DOHH2 (cell line): ENCODE measurements around the gene API5.

ENCODE experiments used
- H3F3A ChIP-seq: fragments of 200-600 bp; sonication (generic), shearing (Covaris generic); 2 replicates; pipeline ENCODE4 v1.6.0; 2016; ENCODE audit warnings: antibody characterized with exemption, mild to moderate bottlenecking; ENCODE audit not compliant: control insufficient read depth, insufficient read depth
- H3K27ac ChIP-seq: fragments of 200-600 bp; sonication (generic); 2 replicates; pipeline ENCODE4 v1.5.1; 2014; ENCODE audit warnings: low read depth, mild to moderate bottlenecking, low read length, moderate library complexity
- H3K27me3 ChIP-seq: fragments of 200-600 bp; sonication (generic); 2 replicates; pipeline ENCODE4 v1.6.1; 2014; ENCODE audit warnings: mild to moderate bottlenecking, low read length, mixed read lengths; ENCODE audit not compliant: control insufficient read depth
- H3K36me3 ChIP-seq: fragments of 200-600 bp; sonication (generic); 2 replicates; pipeline ENCODE4 v1.6.1; 2014; ENCODE audit warnings: mild to moderate bottlenecking, low read length, moderate library complexity, mixed read lengths; ENCODE audit not compliant: control insufficient read depth
- H3K4me1 ChIP-seq: fragments of 200-600 bp; sonication (generic); 2 replicates; pipeline ENCODE4 v1.6.1; 2014; ENCODE audit warnings: mild to moderate bottlenecking, low read length, mixed read lengths; ENCODE audit not compliant: control insufficient read depth
- H3K4me2 ChIP-seq: fragments of 200-600 bp; sonication (generic); 2 replicates; pipeline ENCODE4 v1.6.0; 2014; ENCODE audit warnings: mild to moderate bottlenecking, low read length, moderate library complexity
- H3K4me3 ChIP-seq: fragments of 200-600 bp; sonication (generic); 2 replicates; pipeline ENCODE4 v1.5.1; 2014; ENCODE audit warnings: mild to moderate bottlenecking, low read length, mixed read lengths
- H3K79me2 ChIP-seq: fragments of 200-600 bp; sonication (generic); 2 replicates; pipeline ENCODE4 v1.6.1; 2014; ENCODE audit warnings: mild to moderate bottlenecking, low read length, mixed read lengths; ENCODE audit not compliant: control insufficient read depth
- H3K9me2 ChIP-seq: fragments of 200-600 bp; sonication (generic); replicated peaks from 2 replicates; pipeline ENCODE4 v1.6.1; 2014; ENCODE audit warnings: mild to moderate bottlenecking, low read length, mixed read lengths; ENCODE audit not compliant: control insufficient read depth
- H3K9me3 ChIP-seq: fragments of 200-600 bp; sonication (generic); 2 replicates; pipeline ENCODE4 v1.6.1; 2014; ENCODE audit warnings: antibody characterized with exemption, low read length, mixed read lengths; ENCODE audit not compliant: control insufficient read depth, insufficient read depth
- H4K20me1 ChIP-seq: fragments of 200-600 bp; sonication (generic); 2 replicates; pipeline ENCODE4 v1.6.0; 2014; ENCODE audit warnings: low read depth, mild to moderate bottlenecking, antibody characterized with exemption, low read length, moderate library complexity; ENCODE audit not compliant: control insufficient read depth, insufficient read depth
- EZH2phosphoT487 ChIP-seq: fragments of 200-600 bp; sonication (generic); IDR thresholded peaks from 2 replicates; pipeline ENCODE4 v1.6.1; 2017; ENCODE audit warnings: borderline replicate concordance, mild to moderate bottlenecking, antibody characterized with exemption, low read length, moderate library complexity, mixed read lengths
- TF ChIP-seq, protein P1 (sequence below): fragments of 200-600 bp; sonication (generic); IDR thresholded peaks from one replicate; pipeline ENCODE4 v1.5.1; 2014; ENCODE audit warnings: antibody characterized with exemption, mild to moderate bottlenecking, low read depth, low read length; ENCODE audit not compliant: poor library complexity, severe bottlenecking

The API5 gene

DNA sequence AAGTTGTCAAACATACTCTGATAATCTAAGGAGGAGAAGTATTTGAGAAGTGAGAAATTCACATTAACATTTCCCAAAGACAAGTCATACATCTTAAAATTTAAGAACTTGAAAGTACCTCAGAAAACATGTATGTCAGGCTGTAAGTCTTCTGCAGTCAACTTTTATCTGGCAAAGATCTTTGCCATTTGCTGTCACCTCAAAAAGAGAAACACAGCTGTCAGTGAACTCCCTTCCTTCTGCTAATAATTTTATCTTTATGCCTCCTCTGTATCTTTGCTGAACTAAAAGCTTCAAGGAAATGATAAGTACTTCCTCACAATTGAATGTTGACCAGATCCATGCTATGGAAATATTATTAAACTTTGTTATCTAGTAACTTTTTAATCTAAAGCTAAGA lies 65.6 kb downstream of the API5 start:
- peaks cover 52% of the 10 kb centered on the region for H3K79me2 ChIP-seq

DNA sequence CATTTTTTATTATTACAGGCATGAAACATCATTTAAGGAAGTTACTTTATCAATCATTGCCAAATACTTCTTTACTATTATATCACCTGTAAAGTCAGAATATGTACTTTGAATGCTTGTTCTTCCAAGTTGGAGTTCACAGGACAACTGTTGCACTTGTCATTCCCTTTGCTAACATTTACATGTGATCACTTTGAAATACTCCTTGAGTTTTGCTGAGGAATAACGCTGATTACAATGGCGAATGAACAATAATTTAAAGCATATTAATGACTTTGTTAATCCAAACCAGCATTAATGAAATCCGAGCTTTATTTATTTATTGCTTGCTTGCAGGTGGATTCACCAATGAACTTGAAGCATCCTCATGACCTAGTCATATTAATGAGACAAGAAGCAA lies 67.1 kb downstream of the API5 start:
- Histone ChIP-seq H3K9me3 (no peaks in the 10 kb centered on the region), H3K79me2 (peaks cover 43% of the 10 kb centered on the region), H3K27ac (no peak overlapping the region), H3K4me3 (no peak overlapping the region), H4K20me1 (peaks cover 5% of the 10 kb centered on the region; the same call in 1 of the 2 replicates), H3F3A (no peaks in the 10 kb centered on the region), H3K4me1 (no peaks in the 10 kb centered on the region), H3K27me3 (no peaks in the 10 kb centered on the region), H3K4me2 (no peak overlapping the region), H3K36me3 (peaks cover 39% of the 10 kb centered on the region), H3K9me2 (no peaks in the 10 kb centered on the region)
- TF ChIP-seq, protein P1, sequence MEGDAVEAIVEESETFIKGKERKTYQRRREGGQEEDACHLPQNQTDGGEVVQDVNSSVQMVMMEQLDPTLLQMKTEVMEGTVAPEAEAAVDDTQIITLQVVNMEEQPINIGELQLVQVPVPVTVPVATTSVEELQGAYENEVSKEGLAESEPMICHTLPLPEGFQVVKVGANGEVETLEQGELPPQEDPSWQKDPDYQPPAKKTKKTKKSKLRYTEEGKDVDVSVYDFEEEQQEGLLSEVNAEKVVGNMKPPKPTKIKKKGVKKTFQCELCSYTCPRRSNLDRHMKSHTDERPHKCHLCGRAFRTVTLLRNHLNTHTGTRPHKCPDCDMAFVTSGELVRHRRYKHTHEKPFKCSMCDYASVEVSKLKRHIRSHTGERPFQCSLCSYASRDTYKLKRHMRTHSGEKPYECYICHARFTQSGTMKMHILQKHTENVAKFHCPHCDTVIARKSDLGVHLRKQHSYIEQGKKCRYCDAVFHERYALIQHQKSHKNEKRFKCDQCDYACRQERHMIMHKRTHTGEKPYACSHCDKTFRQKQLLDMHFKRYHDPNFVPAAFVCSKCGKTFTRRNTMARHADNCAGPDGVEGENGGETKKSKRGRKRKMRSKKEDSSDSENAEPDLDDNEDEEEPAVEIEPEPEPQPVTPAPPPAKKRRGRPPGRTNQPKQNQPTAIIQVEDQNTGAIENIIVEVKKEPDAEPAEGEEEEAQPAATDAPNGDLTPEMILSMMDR = no peak
- TF ChIP-seq EZH2phosphoT487 = no peak

More for the DNA sequence above, 65.6 kb downstream of the API5 start:
- Histone ChIP-seq H3K27me3 (no peaks in the 10 kb centered on the region), H3K9me2 (no peaks in the 10 kb centered on the region), H3K4me1 (no peaks in the 10 kb centered on the region), H3K36me3 (peaks cover 42% of the 10 kb centered on the region), H3K9me3 (no peaks in the 10 kb centered on the region), H3K27ac (no peak overlapping the region), H3K4me2 (no peak overlapping the region), H4K20me1 (peaks cover 5% of the 10 kb centered on the region; the same call in 1 of the 2 replicates), H3F3A (no peaks in the 10 kb centered on the region), H3K4me3 (no peak overlapping the region)
- TF ChIP-seq, protein P1 = no peak
- TF ChIP-seq EZH2phosphoT487 = no peak

DNA sequence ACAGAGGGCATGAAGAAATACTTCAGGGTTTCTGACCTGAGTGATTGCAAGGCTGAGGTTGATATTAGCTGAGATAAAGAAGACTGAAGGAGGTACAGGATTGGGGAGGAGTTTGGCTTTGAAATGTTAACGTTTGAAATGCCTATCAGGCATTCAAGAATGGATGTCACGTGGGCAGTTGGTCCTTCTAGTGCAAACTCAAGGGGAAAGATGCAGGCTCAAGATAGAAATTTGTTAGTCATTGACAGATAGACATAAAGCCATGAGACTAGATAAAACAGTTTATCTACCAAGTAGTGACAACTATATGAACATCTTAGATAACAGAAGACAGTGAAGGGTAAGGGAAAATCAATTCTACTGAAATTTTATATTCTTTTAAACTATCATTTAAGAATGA lies 70.0 kb downstream of the API5 start:
- Histone ChIP-seq H3K36me3 (peaks cover 45% of the 10 kb centered on the region), H3K4me1 (no peaks in the 10 kb centered on the region)

More for the DNA sequence above, 70.0 kb downstream of the API5 start:
- Histone ChIP-seq H3K4me2 (no peak overlapping the region), H3K9me3 (no peaks in the 10 kb centered on the region), H3K79me2 (peaks cover 16% of the 10 kb centered on the region), H4K20me1 (peaks cover 5% of the 10 kb centered on the region; the same call in 1 of the 2 replicates), H3F3A (no peaks in the 10 kb centered on the region), H3K27me3 (no peaks in the 10 kb centered on the region), H3K27ac (no peak overlapping the region), H3K9me2 (no peaks in the 10 kb centered on the region), H3K4me3 (no peak overlapping the region)
- no peak for TF ChIP-seq EZH2phosphoT487
- TF ChIP-seq, protein P1 = no peak
